Prostate gland (tissue), 2 donors: ENCODE results near the gene ATP9A.

Source experiments
- CTCF ChIP-seq, 4 experiments: fragments of 200-600 bp in 2 of 4; fragments of 450-650 bp in 2 of 4; sonication (generic) in 2 of 4; IDR thresholded peaks; 1 replicate in 3 of 4; 2 replicates in 1 of 4; pipeline ENCODE4 v1.5.1; 2016 to 2019; ENCODE audit warnings: antibody characterized with exemption in 4 of 4, mild to moderate bottlenecking in 2 of 4, moderate library complexity in 2 of 4
- POLR2AphosphoS5 ChIP-seq: sonication (generic); formaldehyde crosslinking; IDR thresholded peaks from one replicate; pipeline ENCODE4 v1.6.1; 2017; ENCODE audit warnings: antibody characterized with exemption

- no peak for TF ChIP-seq CTCF (IDR thresholded peaks at IDR 0.05)
- no peak for TF ChIP-seq POLR2AphosphoS5
Observed at GRCh38 chr20:51802170-51802751, 34.1 kb upstream of the ATP9A start, which contains the start of gene SALL4.
